Left lung (tissue), 10 donors: ENCODE results near the gene ATP6V0E2. TPM values are rescaled to one million over a fixed set of nuclear protein-coding genes. Genes with fewer than 3 reads are reported as not detected.

Source experiments
- ATAC-seq: fragments of 200-7000 bp; cut with Tn5 transposase; one replicate; pipeline ENCODE4 v1.9.1; 2020; ENCODE audit warnings: moderate library complexity
- DNase-seq, 4 donors: peaks; one replicate each; pipeline ENCODE4 v3.0.0-alpha.2; 2013 to 2020
- H3K27ac ChIP-seq, 2 donors: fragments of 200-600 bp; sonication (generic) in 1 of 2; one replicate each; pipeline versions ENCODE4 v1.5.0 to v1.8.0; 2020 to 2021
- H3K27me3 ChIP-seq, 2 donors: fragments of 200-600 bp; sonication (generic) in 1 of 2; one replicate each; pipeline versions ENCODE4 v1.5.0 to v1.8.0; 2020 to 2021
- H3K36me3 ChIP-seq, 2 donors: fragments of 200-600 bp; sonication (generic) in 1 of 2; one replicate each; pipeline versions ENCODE4 v1.5.0 to v1.8.0; 2020 to 2021
- H3K4me1 ChIP-seq, 2 donors: fragments of 200-600 bp; one replicate each; pipeline ENCODE4 v1.8.0; 2021
- H3K4me3 ChIP-seq, 2 donors: fragments of 200-600 bp; sonication (generic) in 1 of 2; one replicate each; pipeline versions ENCODE4 v1.5.0 to v1.8.0; 2020 to 2021; ENCODE audit warnings: mild to moderate bottlenecking in 1 of 2
- H3K9me3 ChIP-seq, 2 donors: fragments of 200-600 bp; sonication (generic) in 1 of 2; one replicate each; pipeline versions ENCODE4 v1.5.0 to v1.8.0; 2020 to 2021
- intact Hi-C, 2 donors: fragments of 100-400 bp; cut with DNase I; formaldehyde crosslinking; loops; one replicate each; pipeline versions ENCODE4 v1.11.2 to v1.14.2; 2022
- polyA plus RNA-seq, 6 donors: library from polyadenylated mRNA; unstranded; fragments of 120-200 nt; gene quantifications; one replicate each; pipeline ENCODE4 v1.2.1, GENCODE V29; 2013; ENCODE audit not compliant: insufficient read length in 6 of 6
- total RNA-seq, 2 donors: library from RNA; stranded (reverse); fragmentation: NEBNext Ultra II Directional; extraction: Animal tissue kit (Norgen Biotek cat#: 25700); gene quantifications; one replicate each; pipeline ENCODE4 v1.2.1, GENCODE V29; 2021
- TF ChIP-seq, protein P1 (sequence below), 2 donors: fragments of 200-600 bp; sonication (generic) in 1 of 2; IDR thresholded peaks; one replicate each; pipeline versions ENCODE4 v1.5.0 to v1.8.0; 2021; ENCODE audit warnings: antibody characterized with exemption in 2 of 2
- donor health status: DM: no; HTN: yes; CAD: no.
- donor health status: DM: no; HTN: no; CAD: no.

The ATP6V0E2 gene
- total and polyA plus RNA-seq, 8 donors = 14.0 to 30.5 (median 16.9) TPM

DNA sequence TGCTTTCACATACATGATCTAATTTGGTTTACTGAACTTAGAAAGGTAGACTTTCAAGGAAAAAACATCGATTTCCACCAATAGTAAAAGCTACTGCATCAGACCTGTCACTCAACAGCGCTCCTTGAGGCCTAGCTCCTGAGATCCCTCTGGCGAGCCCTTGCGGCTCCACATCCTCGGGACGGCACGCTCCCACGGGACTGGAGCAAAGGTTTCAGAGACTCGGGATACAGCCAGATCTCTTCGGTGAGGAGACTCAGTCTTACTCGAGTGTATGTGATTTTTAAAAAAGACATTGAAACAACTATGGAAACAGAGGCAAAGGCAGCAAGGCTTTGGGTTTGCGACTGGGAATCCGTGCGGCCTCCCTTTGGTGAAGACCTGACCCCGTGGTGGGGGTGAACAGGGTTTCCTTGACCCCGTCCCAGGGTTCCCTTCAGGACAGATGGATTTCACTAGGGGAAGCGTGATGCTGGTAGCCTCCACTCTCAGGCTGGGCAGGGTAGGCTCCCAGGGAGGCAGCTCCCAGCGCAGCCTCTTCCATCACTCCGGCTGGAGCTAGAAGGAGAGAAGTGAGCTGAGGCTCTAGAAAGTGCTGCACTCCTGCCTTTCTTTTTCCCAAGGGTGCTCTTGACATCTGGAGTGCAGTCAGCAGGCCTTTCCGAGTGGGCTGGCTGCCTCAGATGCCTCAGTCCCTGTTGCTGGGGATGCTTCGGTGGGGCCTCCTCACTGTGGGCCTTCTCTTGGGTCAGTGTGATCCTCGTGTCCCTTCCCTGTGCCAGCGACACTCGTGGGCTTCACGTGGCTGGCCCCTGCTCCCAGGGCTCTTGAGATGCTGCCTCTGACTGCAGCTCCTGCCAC is 5.8 kb upstream of the ATP6V0E2 start:
- intact Hi-C loops = no loop called here
- ATAC-seq = no peak

DNA sequence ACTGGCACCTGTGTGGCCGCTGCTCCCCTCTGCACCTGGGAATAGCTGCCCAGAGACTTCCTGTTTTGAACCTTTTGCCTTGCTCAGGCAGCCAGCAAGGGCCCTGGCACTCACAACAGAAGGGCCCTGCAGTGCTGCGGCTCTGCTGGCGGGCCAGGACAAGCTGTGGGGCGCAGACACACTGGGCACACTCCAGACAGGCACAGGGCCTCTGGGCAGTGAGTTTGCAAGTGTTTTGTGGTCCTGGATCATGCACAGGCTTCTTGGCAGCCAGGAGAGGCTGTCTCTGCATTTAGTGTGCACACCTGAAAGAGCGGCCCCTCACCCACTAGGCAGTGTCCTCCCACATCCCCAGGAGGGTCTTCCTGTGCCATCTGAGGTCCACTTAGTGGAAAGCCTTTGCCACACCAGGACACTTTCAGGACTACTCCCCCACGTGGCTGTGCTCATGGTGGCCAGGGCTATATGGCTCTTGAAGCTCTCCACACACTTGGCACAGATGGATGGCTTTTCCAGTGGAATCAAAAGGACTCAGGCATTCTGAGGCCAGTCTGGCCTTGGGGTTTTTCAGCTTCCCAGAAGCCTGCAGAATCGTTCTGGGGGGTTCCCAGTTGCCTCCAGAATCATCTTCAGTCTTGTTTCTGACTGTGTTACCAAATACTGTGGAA is 5.0 kb upstream of the ATP6V0E2 start:
- no peak overlapping the region for H3K4me3 ChIP-seq
- H3K9me3 ChIP-seq = no peaks in the 10 kb centered on the region
- no peak overlapping the region for H3K27ac ChIP-seq
- no peak for ATAC-seq
- H3K4me1 ChIP-seq = peaks cover 8 to 34% of the 10 kb centered on the region in 2 donors
- intact Hi-C loops = no loop called here
- TF ChIP-seq, protein P1, sequence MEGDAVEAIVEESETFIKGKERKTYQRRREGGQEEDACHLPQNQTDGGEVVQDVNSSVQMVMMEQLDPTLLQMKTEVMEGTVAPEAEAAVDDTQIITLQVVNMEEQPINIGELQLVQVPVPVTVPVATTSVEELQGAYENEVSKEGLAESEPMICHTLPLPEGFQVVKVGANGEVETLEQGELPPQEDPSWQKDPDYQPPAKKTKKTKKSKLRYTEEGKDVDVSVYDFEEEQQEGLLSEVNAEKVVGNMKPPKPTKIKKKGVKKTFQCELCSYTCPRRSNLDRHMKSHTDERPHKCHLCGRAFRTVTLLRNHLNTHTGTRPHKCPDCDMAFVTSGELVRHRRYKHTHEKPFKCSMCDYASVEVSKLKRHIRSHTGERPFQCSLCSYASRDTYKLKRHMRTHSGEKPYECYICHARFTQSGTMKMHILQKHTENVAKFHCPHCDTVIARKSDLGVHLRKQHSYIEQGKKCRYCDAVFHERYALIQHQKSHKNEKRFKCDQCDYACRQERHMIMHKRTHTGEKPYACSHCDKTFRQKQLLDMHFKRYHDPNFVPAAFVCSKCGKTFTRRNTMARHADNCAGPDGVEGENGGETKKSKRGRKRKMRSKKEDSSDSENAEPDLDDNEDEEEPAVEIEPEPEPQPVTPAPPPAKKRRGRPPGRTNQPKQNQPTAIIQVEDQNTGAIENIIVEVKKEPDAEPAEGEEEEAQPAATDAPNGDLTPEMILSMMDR (IDR thresholded peaks at IDR 0.05) = no peak
- peaks cover 0 to 18% of the 10 kb centered on the region in 2 donors for H3K36me3 ChIP-seq
- peaks cover 0 to 14% of the 10 kb centered on the region in 2 donors for H3K27me3 ChIP-seq
- DNase-seq = no peak

More for the DNA sequence above, 5.8 kb upstream of the ATP6V0E2 start:
- H3K9me3 ChIP-seq = no peaks in the 10 kb centered on the region
- no peak overlapping the region for H3K4me3 ChIP-seq
- no peak for DNase-seq
- TF ChIP-seq, protein P1 (IDR thresholded peaks at IDR 0.05) = no peak
- H3K27ac ChIP-seq = no peak overlapping the region
- peaks cover 6 to 30% of the 10 kb centered on the region in 2 donors for H3K4me1 ChIP-seq
- H3K27me3 ChIP-seq = peaks cover 0 to 7% of the 10 kb centered on the region in 2 donors
- H3K36me3 ChIP-seq = peaks cover 0 to 21% of the 10 kb centered on the region in 2 donors

DNA sequence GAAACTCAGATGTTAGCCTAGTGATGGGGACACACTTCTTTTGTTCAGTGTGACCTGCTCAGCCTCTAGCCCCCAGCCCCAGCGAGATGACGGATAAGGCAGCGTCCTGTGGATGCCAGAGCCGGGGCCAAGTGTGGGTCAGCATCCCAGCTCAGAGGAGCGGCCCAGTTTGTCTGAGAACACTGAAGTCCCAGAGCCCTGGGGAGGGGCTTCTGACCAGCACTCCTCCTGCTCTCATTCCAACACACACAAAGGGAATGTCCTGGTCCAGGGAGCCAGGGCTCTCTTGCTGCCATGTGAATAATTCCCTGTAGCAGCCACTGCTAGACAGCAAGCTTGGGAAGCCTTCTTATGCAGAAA is 4.5 kb upstream of the ATP6V0E2 start:
- Histone ChIP-seq H3K9me3 (no peaks in the 10 kb centered on the region), H3K27ac (no peak overlapping the region), H3K4me3 (no peak overlapping the region), H3K4me1 (peaks cover 11 to 39% of the 10 kb centered on the region in 2 donors), H3K36me3 (peaks cover 0 to 13% of the 10 kb centered on the region in 2 donors), H3K27me3 (peaks cover 0 to 19% of the 10 kb centered on the region in 2 donors)
- ATAC-seq = no peak
- intact Hi-C loops = no loop called here
- TF ChIP-seq, protein P1 (IDR thresholded peaks at IDR 0.05) = no peak
- no peak for DNase-seq

DNA sequence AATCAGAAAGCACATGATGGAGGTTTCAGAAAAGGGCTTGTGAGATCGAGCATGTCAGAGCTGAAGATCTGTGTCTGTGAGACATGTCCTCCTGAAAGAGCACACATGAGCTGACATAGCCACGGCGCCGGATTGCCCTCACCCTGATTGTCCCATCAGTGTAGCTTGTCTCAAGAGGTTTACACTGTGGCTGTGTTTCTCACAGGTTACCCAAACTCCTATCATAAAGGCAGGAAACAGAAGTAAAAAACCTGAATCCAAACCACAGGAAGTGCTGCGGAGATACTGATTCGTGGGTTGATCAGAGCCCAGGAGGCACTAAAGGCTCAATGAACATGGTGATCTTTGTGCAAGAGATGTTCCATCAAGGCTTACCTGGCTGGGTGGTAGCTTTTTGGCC is 3.9 kb upstream of the ATP6V0E2 start:
- TF ChIP-seq, protein P1 (IDR thresholded peaks at IDR 0.05) = no peak
- H3K27ac ChIP-seq = no peak overlapping the region
- H3K36me3 ChIP-seq = peaks cover 0 to 7% of the 10 kb centered on the region in 2 donors
- intact Hi-C loops = no loop called here
- ATAC-seq = no peak
- no peaks in the 10 kb centered on the region for H3K9me3 ChIP-seq
- H3K4me1 ChIP-seq = peaks cover 13 to 44% of the 10 kb centered on the region in 2 donors
- H3K4me3 ChIP-seq = no peak overlapping the region
- H3K27me3 ChIP-seq = peaks cover 0 to 20% of the 10 kb centered on the region in 2 donors
- DNase-seq = no peak

DNA sequence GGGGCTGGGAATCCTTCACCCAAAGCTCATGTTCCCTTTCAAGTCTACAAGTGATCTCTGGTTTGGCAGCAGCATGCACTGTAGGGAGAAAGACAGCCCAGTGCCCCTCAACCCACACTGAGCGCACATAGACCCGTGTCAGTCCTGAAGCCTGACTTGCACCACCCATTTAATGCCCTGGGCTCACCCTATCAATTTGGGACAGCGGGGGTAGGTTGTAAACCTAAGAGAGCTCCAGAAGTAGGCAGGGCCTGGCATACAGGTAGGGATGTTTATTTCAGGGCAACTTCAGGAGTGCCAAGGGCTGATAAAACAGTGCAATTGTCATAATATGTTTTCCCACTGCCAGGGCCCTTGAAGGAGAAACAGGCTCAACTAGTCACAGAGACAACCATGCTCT is 3.5 kb upstream of the ATP6V0E2 start:
- DNase-seq (no peak), ATAC-seq (no peak)
- H3K4me1 ChIP-seq = peaks cover 13 to 41% of the 10 kb centered on the region in 2 donors
- TF ChIP-seq, protein P1 (IDR thresholded peaks at IDR 0.05) = no peak
- no peak overlapping the region for H3K27ac ChIP-seq
- no peaks in the 10 kb centered on the region for H3K9me3 ChIP-seq
- H3K4me3 ChIP-seq = no peak overlapping the region
- H3K36me3 ChIP-seq = peaks cover 0 to 3% of the 10 kb centered on the region in 2 donors
- peaks cover 0 to 20% of the 10 kb centered on the region in 2 donors for H3K27me3 ChIP-seq
- intact Hi-C loops = no loop called here
